Retinal pigment epithelial cell (primary cell): ENCODE data around the gene CLEC9A.
"Not testable (repeated sequence)": the region's sequence is repeated elsewhere in the genome, so short reads cannot be mapped to it uniquely, and the experiment has no call there.

Experiments
- DNase-seq: peaks from one replicate; pipeline ENCODE4 v3.0.0-alpha.2; 2010; ENCODE audit warnings: low read depth
- H3K4me3 ChIP-seq: 2 replicates; pipeline ENCODE4 v1.5.1; 2011; ENCODE audit warnings: mild to moderate bottlenecking, low read length, control low read depth, moderate library complexity
- TF ChIP-seq, protein P1 (sequence below): conservative IDR thresholded peaks from 2 replicates; pipeline ENCODE4 v1.5.1; 2011; ENCODE audit warnings: low read depth, low read length, control low read depth, inconsistent platforms

The CLEC9A gene

GRCh38 chr12:10016881-10017280 lies 13.6 kb upstream of the CLEC9A start:
- TF ChIP-seq, protein P1, sequence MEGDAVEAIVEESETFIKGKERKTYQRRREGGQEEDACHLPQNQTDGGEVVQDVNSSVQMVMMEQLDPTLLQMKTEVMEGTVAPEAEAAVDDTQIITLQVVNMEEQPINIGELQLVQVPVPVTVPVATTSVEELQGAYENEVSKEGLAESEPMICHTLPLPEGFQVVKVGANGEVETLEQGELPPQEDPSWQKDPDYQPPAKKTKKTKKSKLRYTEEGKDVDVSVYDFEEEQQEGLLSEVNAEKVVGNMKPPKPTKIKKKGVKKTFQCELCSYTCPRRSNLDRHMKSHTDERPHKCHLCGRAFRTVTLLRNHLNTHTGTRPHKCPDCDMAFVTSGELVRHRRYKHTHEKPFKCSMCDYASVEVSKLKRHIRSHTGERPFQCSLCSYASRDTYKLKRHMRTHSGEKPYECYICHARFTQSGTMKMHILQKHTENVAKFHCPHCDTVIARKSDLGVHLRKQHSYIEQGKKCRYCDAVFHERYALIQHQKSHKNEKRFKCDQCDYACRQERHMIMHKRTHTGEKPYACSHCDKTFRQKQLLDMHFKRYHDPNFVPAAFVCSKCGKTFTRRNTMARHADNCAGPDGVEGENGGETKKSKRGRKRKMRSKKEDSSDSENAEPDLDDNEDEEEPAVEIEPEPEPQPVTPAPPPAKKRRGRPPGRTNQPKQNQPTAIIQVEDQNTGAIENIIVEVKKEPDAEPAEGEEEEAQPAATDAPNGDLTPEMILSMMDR, result no peak
- peak; percentile 9 for DNase-seq
- H3K4me3 ChIP-seq, result no peak overlapping the region

DNA sequence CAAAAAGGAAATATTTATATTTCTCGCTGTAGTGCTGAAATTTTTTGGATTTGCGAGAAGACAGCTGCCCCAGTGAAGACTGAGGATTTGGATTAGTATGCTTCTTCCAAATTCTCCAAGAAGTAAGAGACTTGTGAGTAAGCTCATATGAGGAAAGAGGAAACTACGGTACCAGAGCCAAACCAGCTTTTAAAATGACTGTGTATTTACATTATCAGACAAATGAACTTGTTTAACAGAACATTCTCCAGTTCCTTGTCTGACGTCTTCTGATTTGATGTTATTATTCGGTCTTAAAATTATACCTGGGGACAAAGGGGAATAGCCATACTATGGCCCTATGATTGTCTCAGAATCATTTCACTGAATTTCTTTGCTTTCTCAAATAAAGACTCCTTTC lies 12.1 kb upstream of the CLEC9A start:
- H3K4me3 ChIP-seq, result no peak overlapping the region
- DNase-seq, result no peak

GRCh38 chr12:10021342-10021741 lies 9.1 kb upstream of the CLEC9A start:
- DNase-seq, result no peak
- TF ChIP-seq, protein P1, result no peak
- H3K4me3 ChIP-seq, result no peak overlapping the region

More for the DNA sequence above, 12.1 kb upstream of the CLEC9A start:
- TF ChIP-seq, protein P1, result no peak

GRCh38 chr12:10025236-10025635 lies 5.2 kb upstream of the CLEC9A start:
- no peak for DNase-seq
- no peak overlapping the region for H3K4me3 ChIP-seq
- TF ChIP-seq, protein P1, result no peak

DNA sequence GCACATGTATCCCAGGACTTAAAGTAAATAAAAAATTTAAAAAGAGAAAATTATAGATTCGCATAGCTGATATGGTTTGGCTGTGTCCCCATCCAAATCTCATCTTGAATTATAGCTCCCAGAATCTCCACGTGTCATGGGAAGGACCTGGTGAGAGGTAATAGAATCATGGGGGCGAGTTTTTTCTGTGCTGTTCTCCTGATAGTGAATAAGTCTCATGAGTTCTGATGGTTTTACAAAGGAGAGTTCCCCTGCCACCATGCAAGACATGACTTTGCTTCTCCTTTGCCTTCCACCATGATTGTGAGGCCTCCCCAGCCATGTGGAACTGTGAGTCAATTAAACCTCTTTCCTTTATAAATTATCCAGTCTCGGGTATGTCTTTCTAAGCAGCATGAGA lies 3.8 kb upstream of the CLEC9A start:
- DNase-seq, H3K4me3 ChIP-seq: not testable (repeated sequence)

GRCh38 chr12:10027311-10027710 lies 3.2 kb upstream of the CLEC9A start:
- no peak for DNase-seq
- H3K4me3 ChIP-seq, result no peak overlapping the region
- TF ChIP-seq, protein P1, result no peak

- no peak overlapping the region for H3K4me3 ChIP-seq
- TF ChIP-seq, protein P1, result no peak
- no peak for DNase-seq
Observed at GRCh38 chr12:10027721-10028120, 2.8 kb upstream of the CLEC9A start.

- no peak for DNase-seq
- no peak overlapping the region for H3K4me3 ChIP-seq
- TF ChIP-seq, protein P1, result no peak
Observed at GRCh38 chr12:10031321-10031720, 839 bp downstream of the CLEC9A start.
